SK-N-MC (cell line): Measurements from ENCODE around the gene AMBP.

Source experiments
- EZH2 ChIP-seq: fragments of 200-600 bp; sonication (generic); IDR thresholded peaks from one replicate; pipeline ENCODE4 v1.6.1; 2017; ENCODE audit warnings: antibody characterized with exemption
- POLR2AphosphoS5 ChIP-seq: IDR thresholded peaks from 2 replicates; pipeline ENCODE4 v1.6.1; 2012; ENCODE audit warnings: mild to moderate bottlenecking, low read depth, low read length, borderline replicate concordance

DNA sequence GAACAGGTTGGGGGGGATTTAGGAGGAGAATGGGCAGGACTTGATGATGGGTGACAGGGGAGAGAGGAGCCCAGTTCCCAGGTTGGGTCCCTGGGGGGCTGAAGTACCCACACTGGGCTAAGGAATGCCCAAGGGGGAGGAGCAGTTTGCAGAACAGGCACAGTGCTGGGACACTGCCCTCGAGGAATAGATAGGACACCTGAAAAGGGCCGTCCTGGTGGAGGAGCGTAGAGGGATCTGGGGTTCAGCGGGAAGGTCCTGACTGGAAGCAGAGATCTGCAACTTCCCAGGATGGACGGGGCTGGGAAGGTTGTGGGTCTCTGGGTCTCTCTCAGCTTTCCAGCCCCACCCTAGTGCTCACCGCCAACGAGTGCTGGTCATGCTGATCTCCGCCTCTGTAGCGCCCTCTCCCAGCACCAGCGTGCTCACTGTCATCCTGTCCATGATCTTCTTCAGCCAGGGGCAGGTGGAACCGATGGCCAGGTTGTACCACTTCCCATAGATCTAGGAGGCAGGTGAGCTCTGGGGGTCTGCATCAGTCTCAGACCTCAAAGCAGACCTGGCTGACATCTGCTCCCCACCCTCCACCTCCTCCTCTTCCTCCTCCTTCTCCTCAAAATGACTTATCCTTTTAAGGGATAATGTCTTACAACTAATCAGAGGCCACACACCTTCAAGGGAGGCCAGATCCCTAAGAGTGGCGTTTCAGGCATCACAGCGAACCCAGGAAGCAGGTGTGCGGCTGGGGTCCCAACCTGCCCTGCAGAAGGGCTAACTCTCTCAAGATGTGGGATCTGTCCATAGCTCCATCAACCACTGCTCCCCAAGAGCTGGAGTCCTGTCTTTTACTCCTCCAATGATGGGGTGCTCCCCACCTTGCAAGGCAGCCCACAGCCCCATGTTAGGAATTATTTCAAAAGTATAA is 1.6 kb downstream of the AMBP start:
- TF ChIP-seq POLR2AphosphoS5 (no peak), EZH2 (no peak)
